GM23338 (cell line): Measurements from ENCODE around the gene CRY1.

Experiments
- CREB1 ChIP-seq: fragments of 250-450 bp; sonication (Bioruptor Pico); IDR thresholded peaks from 2 replicates; pipeline ENCODE4 v1.5.0; 2020; ENCODE audit warnings: low read depth, mild to moderate bottlenecking, moderate library complexity
- CTCF ChIP-seq, 2 experiments: fragments of 200-600 bp in 1 of 2; sonication (generic) in 1 of 2; conservative IDR thresholded peaks; 2 replicates each; pipeline versions ENCODE4 v1.5.1 to v1.6.1; 2016 to 2017; ENCODE audit warnings: antibody characterized with exemption in 2 of 2, low read depth in 2 of 2, mild to moderate bottlenecking in 2 of 2, moderate library complexity in 1 of 2
- ETS1 ChIP-seq: IDR thresholded peaks from 2 replicates; pipeline ENCODE4 v1.6.1; 2016; ENCODE audit warnings: antibody characterized with exemption
- EZH2 ChIP-seq: fragments of 200-600 bp; sonication (generic); IDR thresholded peaks from one replicate; pipeline ENCODE4 v1.8.0; 2017; ENCODE audit warnings: antibody characterized with exemption, mild to moderate bottlenecking, low read depth; ENCODE audit not compliant: unreplicated experiment
- EZH2phosphoT487 ChIP-seq: fragments of 200-600 bp; sonication (generic); IDR thresholded peaks from one replicate; pipeline ENCODE4 v1.8.1; 2018; ENCODE audit warnings: antibody characterized with exemption; ENCODE audit not compliant: unreplicated experiment
- JUNB ChIP-seq: IDR thresholded peaks from one replicate; pipeline ENCODE4 v1.6.1; 2016; ENCODE audit warnings: antibody characterized with exemption; ENCODE audit not compliant: unreplicated experiment
- NANOG ChIP-seq: IDR thresholded peaks from 2 replicates; pipeline ENCODE4 v1.6.1; 2016; ENCODE audit warnings: antibody characterized with exemption, borderline replicate concordance
- POLR2AphosphoS5 ChIP-seq: IDR thresholded peaks from 2 replicates; pipeline ENCODE4 v1.6.1; 2016; ENCODE audit warnings: antibody characterized with exemption, low read depth
- REST ChIP-seq: IDR thresholded peaks from one replicate; pipeline ENCODE4 v1.6.1; 2018; ENCODE audit warnings: antibody characterized with exemption; ENCODE audit not compliant: unreplicated experiment
- STAT1 ChIP-seq: IDR thresholded peaks from one replicate; pipeline ENCODE4 v1.6.1; 2016; ENCODE audit warnings: antibody characterized with exemption; ENCODE audit not compliant: unreplicated experiment
- ZNF114 ChIP-seq: fragments of 250-450 bp; sonication (Bioruptor Pico); IDR thresholded peaks from 2 replicates; pipeline ENCODE4 v1.5.0; 2020; ENCODE audit warnings: mild to moderate bottlenecking, moderate library complexity
- ZNF331 ChIP-seq: fragments of 250-450 bp; sonication (Bioruptor Pico); IDR thresholded peaks from 2 replicates; pipeline ENCODE4 v1.5.0; 2020; ENCODE audit warnings: low read depth, mild to moderate bottlenecking, moderate library complexity
- ZNF462 ChIP-seq: fragments of 250-450 bp; sonication (Bioruptor Pico); IDR thresholded peaks from 2 replicates; pipeline ENCODE4 v1.5.0; 2020; ENCODE audit warnings: mild to moderate bottlenecking, moderate library complexity

- TF ChIP-seq CTCF (conservative IDR thresholded peaks at IDR 0.05; ENCODE audit: low read depth in 2 of 2) = no peak
- no peak for TF ChIP-seq EZH2
- no peak for TF ChIP-seq POLR2AphosphoS5
- no peak for TF ChIP-seq EZH2phosphoT487
- no peak for TF ChIP-seq REST
- no peak for TF ChIP-seq JUNB
- TF ChIP-seq CREB1 (CRISPR knock-in tag) = no peak
- no peak for TF ChIP-seq NANOG
- TF ChIP-seq ETS1 = no peak
- TF ChIP-seq ZNF114 = no peak
- no peak for TF ChIP-seq STAT1
- TF ChIP-seq ZNF331 = no peak
- no peak for TF ChIP-seq ZNF462 (CRISPR knock-in tag)
Observed at GRCh38 chr12:107090711-107091110, 2.6 kb downstream of the CRY1 start.
